GM18867 (cell line): ENCODE measurements around the gene ELN.

Experiments used
- ATAC-seq: cut with Tn5 transposase; IDR thresholded peaks from one replicate; pipeline ENCODE4 v1.9.1; 2021; ENCODE audit warnings: mild to moderate bottlenecking, moderate library complexity; ENCODE audit not compliant: unreplicated experiment

ELN gene

DNA sequence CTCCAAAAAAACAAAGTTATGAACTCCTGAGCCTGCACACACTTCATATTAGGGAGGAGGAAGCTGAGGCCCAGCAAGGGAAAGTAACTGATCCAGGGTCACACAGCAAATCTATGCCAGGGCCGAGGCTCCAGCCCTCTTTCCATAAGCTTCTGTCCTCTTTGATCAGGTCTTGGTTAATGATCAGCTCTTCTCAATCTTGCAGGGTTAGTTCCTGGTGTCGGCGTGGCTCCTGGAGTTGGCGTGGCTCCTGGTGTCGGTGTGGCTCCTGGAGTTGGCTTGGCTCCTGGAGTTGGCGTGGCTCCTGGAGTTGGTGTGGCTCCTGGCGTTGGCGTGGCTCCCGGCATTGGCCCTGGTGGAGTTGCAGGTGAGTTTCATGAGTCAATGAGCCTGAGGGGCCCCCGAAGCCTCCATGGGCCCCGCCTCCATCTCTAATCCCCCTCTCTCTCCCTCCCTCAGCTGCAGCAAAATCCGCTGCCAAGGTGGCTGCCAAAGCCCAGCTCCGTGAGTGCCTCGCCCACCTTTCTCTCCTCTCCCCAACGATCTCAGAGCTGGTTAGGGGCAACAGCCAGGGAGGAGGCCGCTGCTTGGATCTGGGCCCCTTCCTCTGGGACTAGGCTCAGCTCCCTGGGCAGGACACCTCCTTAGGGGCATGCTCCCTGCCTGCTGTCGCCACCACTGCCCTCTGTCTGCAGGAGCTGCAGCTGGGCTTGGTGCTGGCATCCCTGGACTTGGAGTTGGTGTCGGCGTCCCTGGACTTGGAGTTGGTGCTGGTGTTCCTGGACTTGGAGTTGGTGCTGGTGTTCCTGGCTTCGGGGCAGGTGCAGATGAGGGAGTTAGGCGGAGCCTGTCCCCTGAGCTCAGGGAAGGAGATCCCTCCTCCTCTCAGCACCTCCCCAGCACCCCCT, 32.0 kb downstream of the ELN start:
- ATAC-seq: no peak

GRCh38 chr7:74061840-74062539, 34.0 kb downstream of the ELN start:
- peak; percentile 87 for ATAC-seq

- no peak for ATAC-seq
Observed at GRCh38 chr7:74063223-74063641, 35.3 kb downstream of the ELN start.

- ATAC-seq: no peak
Observed at GRCh38 chr7:74063646-74064045, 35.7 kb downstream of the ELN start.

DNA sequence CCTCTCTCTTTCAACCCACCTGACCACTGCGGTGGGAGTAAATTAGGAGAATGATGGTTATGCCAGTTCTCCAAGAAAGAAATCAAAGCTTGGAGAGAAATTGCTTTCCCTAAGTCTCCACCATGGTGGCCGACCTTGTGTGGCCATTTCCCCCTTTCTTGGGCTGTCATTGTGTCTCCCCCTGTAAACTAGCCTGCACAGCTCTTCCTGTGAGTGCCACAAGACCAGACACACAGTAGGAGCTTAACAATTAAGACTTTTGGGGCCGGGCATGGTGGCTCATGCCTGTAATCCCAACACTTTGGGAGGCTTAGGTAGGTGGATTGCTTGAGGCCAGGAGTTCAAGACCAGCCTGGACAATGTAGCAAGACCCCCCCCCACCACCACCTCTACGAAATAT, 36.7 kb downstream of the ELN start:
- ATAC-seq: no peak

- ATAC-seq: no peak
Observed at GRCh38 chr7:74066626-74067025, 38.7 kb downstream of the ELN start.

DNA sequence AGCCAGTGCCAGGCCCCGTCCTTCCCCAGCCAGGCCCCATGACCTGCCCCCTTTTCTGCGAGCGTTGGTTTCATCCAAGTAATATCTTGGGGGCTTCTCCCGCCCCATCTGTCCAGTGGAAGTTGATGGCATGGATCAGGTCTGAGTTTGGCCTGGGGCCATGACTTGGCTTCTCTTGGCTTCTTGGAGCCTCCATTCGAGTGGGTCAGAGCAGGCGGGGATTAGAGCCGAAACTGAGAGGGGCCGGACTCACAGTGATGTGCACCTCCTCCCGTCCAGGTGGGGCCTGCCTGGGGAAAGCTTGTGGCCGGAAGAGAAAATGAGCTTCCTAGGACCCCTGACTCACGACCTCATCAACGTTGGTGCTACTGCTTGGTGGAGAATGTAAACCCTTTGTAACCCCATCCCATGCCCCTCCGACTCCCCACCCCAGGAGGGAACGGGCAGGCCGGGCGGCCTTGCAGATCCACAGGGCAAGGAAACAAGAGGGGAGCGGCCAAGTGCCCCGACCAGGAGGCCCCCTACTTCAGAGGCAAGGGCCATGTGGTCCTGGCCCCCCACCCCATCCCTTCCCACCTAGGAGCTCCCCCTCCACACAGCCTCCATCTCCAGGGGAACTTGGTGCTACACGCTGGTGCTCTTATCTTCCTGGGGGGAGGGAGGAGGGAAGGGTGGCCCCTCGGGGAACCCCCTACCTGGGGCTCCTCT, 40.6 kb downstream of the ELN start:
- no peak for ATAC-seq

DNA sequence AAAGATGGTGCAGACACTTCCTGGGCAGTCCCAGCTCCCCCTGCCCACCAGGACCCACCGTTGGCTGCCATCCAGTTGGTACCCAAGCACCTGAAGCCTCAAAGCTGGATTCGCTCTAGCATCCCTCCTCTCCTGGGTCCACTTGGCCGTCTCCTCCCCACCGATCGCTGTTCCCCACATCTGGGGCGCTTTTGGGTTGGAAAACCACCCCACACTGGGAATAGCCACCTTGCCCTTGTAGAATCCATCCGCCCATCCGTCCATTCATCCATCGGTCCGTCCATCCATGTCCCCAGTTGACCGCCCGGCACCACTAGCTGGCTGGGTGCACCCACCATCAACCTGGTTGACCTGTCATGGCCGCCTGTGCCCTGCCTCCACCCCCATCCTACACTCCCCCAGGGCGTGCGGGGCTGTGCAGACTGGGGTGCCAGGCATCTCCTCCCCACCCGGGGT, 41.1 kb downstream of the ELN start:
- no peak for ATAC-seq

GRCh38 chr7:74069790-74070618, 42.0 kb downstream of the ELN start:
- no peak for ATAC-seq

DNA sequence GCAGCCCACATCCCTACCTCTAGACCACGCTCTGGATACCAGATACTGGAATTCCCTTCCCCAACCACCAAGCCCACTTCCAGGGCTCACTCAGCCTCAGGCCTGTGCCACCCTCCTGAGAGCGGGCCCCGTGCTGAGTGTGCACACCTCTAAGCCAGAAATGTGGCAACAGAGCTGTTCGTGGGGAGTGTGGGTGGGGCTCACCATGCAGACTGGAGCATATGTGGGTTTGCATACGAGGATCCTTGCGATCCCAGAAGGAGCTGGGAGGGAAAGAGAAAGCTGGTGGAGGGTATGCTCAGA, 42.6 kb downstream of the ELN start:
- no peak for ATAC-seq

- no peak for ATAC-seq
Observed at GRCh38 chr7:74071121-74071520, 43.1 kb downstream of the ELN start.

- no peak for ATAC-seq
Observed at GRCh38 chr7:74074770-74075169, 46.8 kb downstream of the ELN start.

DNA sequence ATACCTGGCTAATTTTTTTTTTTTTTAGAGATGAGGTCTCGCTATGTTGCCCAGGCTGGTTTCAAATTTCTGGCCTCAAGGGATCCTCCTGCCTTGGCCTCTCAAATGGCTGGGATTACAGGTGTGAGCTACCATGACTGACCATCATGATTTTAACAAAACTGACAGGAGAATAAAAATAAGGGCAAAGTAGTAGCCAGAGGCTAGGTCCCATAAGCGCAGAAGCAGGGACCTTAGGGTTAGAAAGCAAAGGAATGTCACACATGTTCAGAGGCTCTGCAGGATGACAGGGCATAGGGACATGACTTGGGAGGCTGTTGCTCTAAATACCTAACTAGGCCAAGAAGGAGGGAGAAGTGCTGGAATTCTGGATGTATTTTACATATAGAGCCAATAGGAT, 50.5 kb downstream of the ELN start:
- ATAC-seq: no peak

GRCh38 chr7:74082770-74083116, 54.8 kb downstream of the ELN start:
- no peak for ATAC-seq

- peak; percentile 71 for ATAC-seq
Observed at GRCh38 chr7:74083117-74083876, 55.3 kb downstream of the ELN start, which contains the start of gene LIMK1. Gene LIMK1 (plus strand): TSS chr7:74083804. CDS start chr7:74083991, 187 bp downstream.

GRCh38 chr7:74083928-74084721, 56.2 kb downstream of the ELN start:
- peak; percentile 38 for ATAC-seq

- ATAC-seq: no peak
Observed at GRCh38 chr7:74084722-74085578, 57.0 kb downstream of the ELN start.

DNA sequence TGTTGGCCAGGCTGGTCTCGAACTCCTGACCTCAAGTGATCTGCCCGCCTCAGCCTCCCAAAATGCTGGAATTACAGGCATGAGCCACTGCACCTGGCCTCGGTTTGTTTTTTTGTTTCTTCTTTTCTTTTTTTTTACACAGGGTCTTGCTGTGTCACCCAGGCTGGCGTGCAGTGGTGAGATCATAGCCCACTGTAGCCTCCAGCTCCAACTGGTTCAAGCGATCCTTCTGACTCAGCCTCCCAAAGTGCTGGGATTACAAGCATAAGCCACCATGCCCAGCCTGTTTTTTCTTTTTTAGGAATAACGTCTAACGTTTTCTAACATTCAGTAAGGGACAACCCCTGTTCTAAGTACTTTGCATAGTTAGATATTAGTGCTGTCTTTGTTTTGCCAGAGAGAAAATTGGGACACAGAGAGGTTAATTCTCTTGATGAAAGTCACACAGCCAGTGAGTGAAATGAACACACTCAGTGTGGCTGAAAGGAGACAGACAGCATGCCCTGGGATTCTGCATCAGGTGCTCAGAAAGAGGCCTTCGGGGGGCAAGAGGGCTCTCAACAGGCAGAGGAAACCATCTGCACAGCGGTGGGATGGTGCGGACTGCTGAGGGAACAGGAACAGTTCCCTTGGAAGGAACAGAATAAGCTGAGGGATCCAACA, 59.9 kb downstream of the ELN start:
- ATAC-seq: no peak
